Mucosa of descending colon (tissue), 3 donors: ENCODE results near the gene BZW1. TPM values are rescaled to one million over a fixed set of nuclear protein-coding genes. Genes with fewer than 3 reads are reported as not detected.
A peak's percentile ranks its signal among the peaks of the same experiment; 100 is the strongest.
"Not testable (repeated sequence)": the region's sequence is repeated elsewhere in the genome, so short reads cannot be mapped to it uniquely, and the experiment has no call there.

Source experiments
- ATAC-seq: fragments of 200-7000 bp; cut with Tn5 transposase; one replicate; pipeline ENCODE4 v1.9.1; 2020; ENCODE audit warnings: mild to moderate bottlenecking, moderate library complexity
- DNase-seq, 3 donors: peaks; one replicate each; pipeline ENCODE4 v3.0.0-alpha.2; 2020
- H3K36me3 ChIP-seq: fragments of 200-600 bp; one replicate; pipeline ENCODE4 v1.8.0; 2021; ENCODE audit warnings: low read depth, mild to moderate bottlenecking
- H3K4me1 ChIP-seq: fragments of 200-600 bp; one replicate; pipeline ENCODE4 v1.8.0; 2021; ENCODE audit warnings: low read depth, mild to moderate bottlenecking
- H3K4me3 ChIP-seq: fragments of 200-600 bp; one replicate; pipeline ENCODE4 v1.8.0; 2021; ENCODE audit warnings: mild to moderate bottlenecking
- H3K9me3 ChIP-seq: fragments of 200-600 bp; one replicate; pipeline ENCODE4 v1.8.0; 2021; ENCODE audit warnings: mild to moderate bottlenecking
- intact Hi-C, 2 donors: fragments of 100-400 bp; cut with DNase I in 1 of 2; cut with micrococcal nuclease in 1 of 2; formaldehyde crosslinking; loops; one replicate each; pipeline versions ENCODE4 v1.11.0 to v1.11.1; 2022; cut with DNase I, micrococcal nuclease
- total RNA-seq, 3 donors: library from RNA; stranded (reverse); fragmentation: NEBNext Ultra II Directional in 2 of 3; extraction: Animal tissue kit (Norgen Biotek cat#: 25700) in 2 of 3; gene quantifications; one replicate each; pipeline versions ENCODE4 v1.2.1 to v1.2.4, GENCODE V29; 2021 to 2023
- TF ChIP-seq, protein P1 (sequence below): fragments of 200-600 bp; IDR thresholded peaks from one replicate; pipeline ENCODE4 v1.8.0; 2022; ENCODE audit warnings: antibody characterized with exemption, mild to moderate bottlenecking
- donor health status: DM: no; HTN: no; CAD: no; lungs with moderate emphysema.
- donor health status: DM: no; HTN: no; CAD: no.
- donor health status: DM: no; HTN: yes; CAD: no.

The BZW1 gene
- total RNA-seq, 3 donors from 2014 or later: 137 to 235 (median 174) TPM

- no peak for DNase-seq
Observed at GRCh38 chr2:200800458-200800857, 11.3 kb upstream of the BZW1 start.

GRCh38 chr2:200801431-200801830, 10.3 kb upstream of the BZW1 start:
- not testable (repeated sequence) for H3K4me1 ChIP-seq

More at GRCh38 chr2:200800458-200800857, 11.3 kb upstream of the BZW1 start:
- intact Hi-C loops: no loop called here
- no peaks in the 10 kb centered on the region for H3K36me3 ChIP-seq
- TF ChIP-seq, protein P1, sequence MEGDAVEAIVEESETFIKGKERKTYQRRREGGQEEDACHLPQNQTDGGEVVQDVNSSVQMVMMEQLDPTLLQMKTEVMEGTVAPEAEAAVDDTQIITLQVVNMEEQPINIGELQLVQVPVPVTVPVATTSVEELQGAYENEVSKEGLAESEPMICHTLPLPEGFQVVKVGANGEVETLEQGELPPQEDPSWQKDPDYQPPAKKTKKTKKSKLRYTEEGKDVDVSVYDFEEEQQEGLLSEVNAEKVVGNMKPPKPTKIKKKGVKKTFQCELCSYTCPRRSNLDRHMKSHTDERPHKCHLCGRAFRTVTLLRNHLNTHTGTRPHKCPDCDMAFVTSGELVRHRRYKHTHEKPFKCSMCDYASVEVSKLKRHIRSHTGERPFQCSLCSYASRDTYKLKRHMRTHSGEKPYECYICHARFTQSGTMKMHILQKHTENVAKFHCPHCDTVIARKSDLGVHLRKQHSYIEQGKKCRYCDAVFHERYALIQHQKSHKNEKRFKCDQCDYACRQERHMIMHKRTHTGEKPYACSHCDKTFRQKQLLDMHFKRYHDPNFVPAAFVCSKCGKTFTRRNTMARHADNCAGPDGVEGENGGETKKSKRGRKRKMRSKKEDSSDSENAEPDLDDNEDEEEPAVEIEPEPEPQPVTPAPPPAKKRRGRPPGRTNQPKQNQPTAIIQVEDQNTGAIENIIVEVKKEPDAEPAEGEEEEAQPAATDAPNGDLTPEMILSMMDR: no peak
- H3K4me3 ChIP-seq: no peak overlapping the region
- no peaks in the 10 kb centered on the region for H3K4me1 ChIP-seq
- H3K9me3 ChIP-seq: no peaks in the 10 kb centered on the region
- no peak for ATAC-seq

DNA sequence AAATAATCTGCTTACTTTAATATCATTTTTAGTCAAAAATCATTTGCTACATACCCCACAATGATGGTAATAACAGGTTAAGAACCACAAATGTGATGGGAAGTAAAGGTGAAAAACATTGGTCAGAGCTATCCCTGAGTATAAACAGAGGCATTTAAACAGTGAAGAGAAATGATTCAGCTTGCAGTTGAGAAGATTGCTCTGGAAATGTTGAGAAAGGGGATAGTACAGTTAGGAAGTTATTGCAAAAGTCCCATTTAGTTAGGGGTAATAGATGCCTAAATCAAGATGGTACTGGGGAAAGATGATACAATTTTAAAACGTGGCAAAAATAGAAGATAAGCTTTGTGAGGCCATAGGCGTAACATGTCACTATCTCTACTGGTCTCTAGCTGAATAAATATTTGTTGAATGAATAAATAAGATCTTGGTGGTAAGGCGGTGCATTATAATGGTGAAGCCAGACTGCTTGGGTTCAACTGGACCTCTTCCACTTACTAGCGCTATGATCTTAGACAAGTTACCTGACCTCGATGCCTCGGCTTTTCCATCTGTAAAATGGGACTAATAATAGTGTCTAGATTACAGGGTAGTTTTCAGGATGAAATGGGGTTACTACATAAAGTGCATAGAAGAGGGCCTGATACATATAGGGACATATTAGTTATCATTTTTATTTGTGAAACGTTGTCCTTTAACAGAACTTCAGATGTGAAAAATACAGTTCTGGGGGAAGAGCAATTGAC, 2.0 kb upstream of the BZW1 start:
- H3K4me3 ChIP-seq: no peak overlapping the region
- DNase-seq: no peak
- H3K4me1 ChIP-seq: peaks cover 18% of the 10 kb centered on the region
- ATAC-seq: no peak
- TF ChIP-seq, protein P1: no peak
- intact Hi-C loops: loop anchor here in 1 of 2 donors (10.0 kb wide), 1 partner anchor 95 kb away; no protein-coding TSS in a partner anchor
- H3K9me3 ChIP-seq: no peaks in the 10 kb centered on the region
- no peaks in the 10 kb centered on the region for H3K36me3 ChIP-seq

More at GRCh38 chr2:200801431-200801830, 10.3 kb upstream of the BZW1 start:
- intact Hi-C loops, DNase-seq, H3K4me3 ChIP-seq, ATAC-seq, H3K9me3 ChIP-seq, H3K36me3 ChIP-seq: not testable (repeated sequence)

DNA sequence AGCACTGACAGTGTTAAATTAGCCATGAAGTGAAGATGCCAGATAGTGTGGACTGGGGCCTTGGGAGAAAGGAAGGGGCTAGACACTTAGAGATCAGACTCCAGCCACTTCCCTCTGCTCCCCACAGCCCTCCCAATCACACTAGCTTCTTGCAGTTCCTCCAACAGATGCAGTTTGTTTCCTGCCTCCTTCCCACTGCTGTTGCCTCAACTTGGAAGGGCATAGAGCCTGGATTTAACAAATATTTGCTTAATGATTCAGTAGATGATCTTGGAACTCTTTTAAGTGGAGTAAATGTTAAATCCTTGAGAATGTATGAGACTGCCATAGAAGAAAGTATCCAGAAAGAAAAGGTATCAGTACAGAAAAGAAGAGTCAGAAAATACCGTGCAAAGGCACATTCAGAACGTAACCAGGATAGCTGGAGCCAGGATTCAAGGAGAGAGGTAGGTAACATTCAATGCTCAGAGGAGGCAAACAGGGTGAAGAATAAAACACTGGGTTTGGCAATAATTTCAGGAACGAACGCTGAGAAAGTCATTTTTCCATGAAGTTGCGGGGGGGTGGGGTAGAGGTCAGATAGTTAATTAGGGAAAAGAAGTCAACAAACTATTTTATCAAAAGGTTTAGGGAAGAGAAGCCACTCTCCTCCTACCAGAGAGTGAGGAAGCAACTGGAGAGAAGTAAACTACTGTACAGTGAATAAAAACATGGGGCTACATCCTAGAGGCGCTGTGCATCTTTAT, 1.3 kb upstream of the BZW1 start:
- H3K9me3 ChIP-seq: no peaks in the 10 kb centered on the region
- intact Hi-C loops: loop anchor here in 1 of 2 donors (10.0 kb wide), 1 partner anchor 96 kb away; no protein-coding TSS in a partner anchor
- H3K4me1 ChIP-seq: peaks cover 18% of the 10 kb centered on the region
- H3K4me3 ChIP-seq: no peak overlapping the region
- ATAC-seq (no peak), DNase-seq (peak in 1 of 3 donors; percentile 26)
- TF ChIP-seq, protein P1: no peak
- H3K36me3 ChIP-seq: peaks cover under 1% of the 10 kb centered on the region

GRCh38 chr2:200810998-200811332, 745 bp upstream of the BZW1 start:
- ATAC-seq: no peak
- intact Hi-C loops: loop anchor here in 1 of 2 donors (10.0 kb wide), 1 partner anchor 96 kb away; no protein-coding TSS in a partner anchor
- H3K9me3 ChIP-seq: no peaks in the 10 kb centered on the region

More at GRCh38 chr2:200810998-200811332, 745 bp upstream of the BZW1 start:
- no peak for DNase-seq
- TF ChIP-seq, protein P1: no peak
- peaks cover 18% of the 10 kb centered on the region for H3K4me1 ChIP-seq
- peaks cover 5% of the 10 kb centered on the region for H3K36me3 ChIP-seq
- H3K4me3 ChIP-seq: no peak overlapping the region
